ENCODE data around the gene SZT2. TPM values are rescaled to one million over a fixed set of nuclear protein-coding genes. Genes with fewer than 3 reads are reported as not detected.
"Not testable (repeated sequence)": the region's sequence is repeated elsewhere in the genome, so short reads cannot be mapped to it uniquely, and the experiment has no call there.

Gene SZT2
- total RNA-seq, 2 donors from 2014 or later = 30.3 to 76.9 TPM

GRCh38 chr1:43473463-43473862 is 83.8 kb downstream of the SZT2 start:
- no peak for DNase-seq (ENCODE audit: low spot score)
- no peak overlapping the region for H3K4me3 ChIP-seq
- no peaks in the 10 kb centered on the region for H3K4me1 ChIP-seq (replicated peaks)
- no peaks in the 10 kb centered on the region for H3K9me3 ChIP-seq
- H3K36me3 ChIP-seq = no peaks in the 10 kb centered on the region
- no peak overlapping the region for H3K27ac ChIP-seq
- TF ChIP-seq, protein P1, sequence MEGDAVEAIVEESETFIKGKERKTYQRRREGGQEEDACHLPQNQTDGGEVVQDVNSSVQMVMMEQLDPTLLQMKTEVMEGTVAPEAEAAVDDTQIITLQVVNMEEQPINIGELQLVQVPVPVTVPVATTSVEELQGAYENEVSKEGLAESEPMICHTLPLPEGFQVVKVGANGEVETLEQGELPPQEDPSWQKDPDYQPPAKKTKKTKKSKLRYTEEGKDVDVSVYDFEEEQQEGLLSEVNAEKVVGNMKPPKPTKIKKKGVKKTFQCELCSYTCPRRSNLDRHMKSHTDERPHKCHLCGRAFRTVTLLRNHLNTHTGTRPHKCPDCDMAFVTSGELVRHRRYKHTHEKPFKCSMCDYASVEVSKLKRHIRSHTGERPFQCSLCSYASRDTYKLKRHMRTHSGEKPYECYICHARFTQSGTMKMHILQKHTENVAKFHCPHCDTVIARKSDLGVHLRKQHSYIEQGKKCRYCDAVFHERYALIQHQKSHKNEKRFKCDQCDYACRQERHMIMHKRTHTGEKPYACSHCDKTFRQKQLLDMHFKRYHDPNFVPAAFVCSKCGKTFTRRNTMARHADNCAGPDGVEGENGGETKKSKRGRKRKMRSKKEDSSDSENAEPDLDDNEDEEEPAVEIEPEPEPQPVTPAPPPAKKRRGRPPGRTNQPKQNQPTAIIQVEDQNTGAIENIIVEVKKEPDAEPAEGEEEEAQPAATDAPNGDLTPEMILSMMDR (IDR thresholded peaks at IDR 0.05) = no peak
- TF ChIP-seq POLR2AphosphoS5 (IDR thresholded peaks at IDR 0.05) (no peak), POLR2A (IDR thresholded peaks at IDR 0.05) (no peak)
- H3K27me3 ChIP-seq (replicated peaks; ENCODE audit: insufficient read depth) = no peaks in the 10 kb centered on the region
- WGBS = 80% methylated on average over 4 of the region's 4 CpGs
- intact Hi-C loops (cut with DNase I) = no loop called here

DNA sequence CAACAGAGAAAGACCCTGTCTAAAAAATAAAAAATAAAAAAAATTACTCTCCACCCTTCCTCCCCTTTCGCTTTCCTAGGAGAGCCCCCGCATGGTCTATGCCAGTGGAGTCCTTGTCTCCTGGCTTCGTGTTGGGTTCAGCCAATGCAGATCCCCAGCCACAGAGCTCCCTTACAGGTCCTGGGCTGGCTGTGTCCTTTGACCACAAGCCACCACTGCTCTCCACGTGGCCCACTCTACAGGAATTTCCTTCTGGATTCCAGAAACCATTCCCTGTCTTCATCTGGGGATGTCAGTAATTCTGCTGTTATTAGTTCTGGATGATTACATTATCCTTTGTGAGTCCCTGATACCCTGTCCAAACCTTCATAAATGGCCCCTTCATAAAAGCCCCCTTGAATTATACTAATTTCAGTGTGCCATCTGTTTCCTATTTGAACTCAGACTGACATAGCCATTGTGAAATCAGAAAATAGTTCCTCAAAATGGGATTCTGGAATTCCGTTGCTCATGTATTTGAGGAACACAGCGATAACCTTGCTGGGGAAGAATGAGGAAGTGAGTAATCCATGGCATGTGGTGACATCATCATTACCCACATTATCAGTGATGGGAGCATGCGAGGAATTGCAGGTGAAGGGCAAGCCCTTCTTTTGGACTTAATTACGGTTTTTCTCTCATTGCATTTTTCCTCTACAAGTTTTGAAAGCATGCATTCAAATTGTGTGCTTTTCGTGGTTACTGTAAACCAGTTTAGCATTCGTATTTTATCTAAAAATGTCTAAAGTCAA is 86.1 kb downstream of the SZT2 start:
- H3K4me3 ChIP-seq; DNase-seq (ENCODE audit: low spot score); H3K27me3 ChIP-seq (replicated peaks; ENCODE audit: insufficient read depth); intact Hi-C loops (cut with DNase I); H3K9me3 ChIP-seq; H3K4me1 ChIP-seq (replicated peaks); H3K27ac ChIP-seq; H3K36me3 ChIP-seq: not testable (repeated sequence)
- WGBS = 64% methylated on average over 10 of the region's 10 CpGs

DNA sequence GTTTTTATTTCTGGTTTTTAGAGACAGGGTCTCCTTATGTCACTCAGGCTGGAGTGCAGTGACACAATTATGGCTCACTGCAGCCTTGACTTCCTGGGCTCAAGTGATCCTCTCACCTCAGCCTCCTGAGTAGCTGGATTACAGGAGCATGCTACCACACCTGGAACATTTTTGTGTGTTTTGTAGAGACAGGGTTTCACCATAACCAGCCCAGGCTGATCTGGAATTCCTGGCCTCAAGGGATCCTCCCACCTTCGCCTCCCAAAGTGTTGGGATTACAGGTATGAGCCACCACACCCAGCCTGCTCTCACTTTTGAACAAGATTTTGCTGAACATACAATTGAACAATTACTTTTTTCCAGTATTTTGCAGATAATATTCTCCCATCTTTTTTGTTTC is 88.0 kb downstream of the SZT2 start:
- no peaks in the 10 kb centered on the region for H3K9me3 ChIP-seq
- H3K27ac ChIP-seq = no peak overlapping the region
- H3K36me3 ChIP-seq = no peaks in the 10 kb centered on the region
- TF ChIP-seq POLR2A (IDR thresholded peaks at IDR 0.05) = no peak
- TF ChIP-seq, protein P1 (IDR thresholded peaks at IDR 0.05) = no peak
- TF ChIP-seq POLR2AphosphoS5 (IDR thresholded peaks at IDR 0.05) = no peak
- H3K4me3 ChIP-seq = no peak overlapping the region
- 100% methylated on average over 1 of the region's 1 CpG for whole genome bisulfite sequencing
- H3K4me1 ChIP-seq (replicated peaks) = no peaks in the 10 kb centered on the region
- DNase-seq (ENCODE audit: low spot score) = no peak
- H3K27me3 ChIP-seq (replicated peaks; ENCODE audit: insufficient read depth) = no peaks in the 10 kb centered on the region
- intact Hi-C loops (cut with DNase I) = no loop called here

- intact Hi-C loops (cut with DNase I) = no loop called here
- TF ChIP-seq, protein P1 (IDR thresholded peaks at IDR 0.05) = no peak
- TF ChIP-seq POLR2AphosphoS5 (IDR thresholded peaks at IDR 0.05) = no peak
- no peak for TF ChIP-seq POLR2A (IDR thresholded peaks at IDR 0.05)
- no peak for DNase-seq (ENCODE audit: low spot score)
- whole genome bisulfite sequencing = 33% methylated on average over 3 of the region's 3 CpGs
- no peak overlapping the region for H3K4me3 ChIP-seq
- no peaks in the 10 kb centered on the region for H3K36me3 ChIP-seq
- no peaks in the 10 kb centered on the region for H3K4me1 ChIP-seq (replicated peaks)
- no peaks in the 10 kb centered on the region for H3K27me3 ChIP-seq (replicated peaks; ENCODE audit: insufficient read depth)
- no peaks in the 10 kb centered on the region for H3K9me3 ChIP-seq
- no peak overlapping the region for H3K27ac ChIP-seq
Measured at GRCh38 chr1:43479414-43479813, 89.7 kb downstream of the SZT2 start.

DNA sequence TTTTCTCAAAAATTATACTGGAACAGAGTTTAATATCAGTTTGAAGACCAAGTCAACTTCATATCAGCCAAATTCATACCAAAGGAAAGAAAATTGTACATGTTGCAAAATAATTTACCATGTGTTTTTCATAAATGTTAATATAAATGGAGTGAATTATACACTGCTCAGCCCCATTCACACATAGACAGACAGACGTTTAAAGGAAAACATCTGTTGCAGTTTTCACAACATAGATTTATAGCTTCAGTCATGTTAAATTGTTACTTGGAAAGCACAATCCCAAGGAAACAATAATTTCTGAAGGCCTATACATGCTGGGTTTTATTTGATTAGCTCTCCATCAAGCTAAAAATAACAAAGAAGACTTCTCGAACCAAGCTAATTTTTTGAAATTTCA is 91.8 kb downstream of the SZT2 start:
- 62% methylated on average over 2 of the region's 2 CpGs for WGBS

More for the DNA sequence above, 91.8 kb downstream of the SZT2 start:
- Histone ChIP-seq H3K9me3 (no peaks in the 10 kb centered on the region), H3K4me3 (no peak overlapping the region), H3K27me3 (replicated peaks; ENCODE audit: insufficient read depth) (no peaks in the 10 kb centered on the region), H3K27ac (no peak overlapping the region), H3K36me3 (no peaks in the 10 kb centered on the region), H3K4me1 (replicated peaks) (no peaks in the 10 kb centered on the region)
- DNase-seq (ENCODE audit: low spot score) = no peak
- intact Hi-C loops (cut with DNase I) = no loop called here
- TF ChIP-seq POLR2A (IDR thresholded peaks at IDR 0.05) (no peak), POLR2AphosphoS5 (IDR thresholded peaks at IDR 0.05) (no peak)
- TF ChIP-seq, protein P1 (IDR thresholded peaks at IDR 0.05) = no peak
